Activated naive CD8-positive, alpha-beta T cell treated with anti-CD3 and anti-CD28 coated beads, Interleukin-2, amount 50 U/mL, for 16 hours (primary cell): ENCODE data around the gene LSAMP.

ENCODE experiments used
- DNase-seq: peaks from one replicate; pipeline ENCODE4 v3.0.0-alpha.2; 2020; ENCODE audit warnings: low read depth, low spot score

LSAMP gene

GRCh38 chr3:116020495-116020894 lies 424.8 kb downstream of the LSAMP start:
- no peak for DNase-seq

- DNase-seq = no peak
Measured at GRCh38 chr3:116019254-116019763, 426.0 kb downstream of the LSAMP start.

GRCh38 chr3:116018646-116019045 lies 426.6 kb downstream of the LSAMP start:
- no peak for DNase-seq

GRCh38 chr3:116015931-116016330 lies 429.4 kb downstream of the LSAMP start:
- DNase-seq = no peak

GRCh38 chr3:116007000-116007399 lies 438.3 kb downstream of the LSAMP start:
- no peak for DNase-seq

- DNase-seq = no peak
Measured at GRCh38 chr3:116005404-116005803, 439.9 kb downstream of the LSAMP start.

- no peak for DNase-seq
Measured at GRCh38 chr3:116002235-116002634, 443.1 kb downstream of the LSAMP start.

- DNase-seq = no peak
Measured at GRCh38 chr3:116001151-116001621, 444.1 kb downstream of the LSAMP start.

GRCh38 chr3:116000311-116000710 lies 445.0 kb downstream of the LSAMP start:
- no peak for DNase-seq

- DNase-seq = no peak
Measured at GRCh38 chr3:115999613-116000012, 445.7 kb downstream of the LSAMP start.

- no peak for DNase-seq
Measured at GRCh38 chr3:115999001-115999585, 446.2 kb downstream of the LSAMP start.

- DNase-seq = no peak
Measured at GRCh38 chr3:115996420-115997108, 448.7 kb downstream of the LSAMP start.

- DNase-seq = no peak
Measured at GRCh38 chr3:115990669-115991068, 454.6 kb downstream of the LSAMP start.

GRCh38 chr3:115989684-115990421 lies 455.4 kb downstream of the LSAMP start:
- DNase-seq = no peak

- DNase-seq = no peak
Measured at GRCh38 chr3:115986555-115987207, 458.6 kb downstream of the LSAMP start.

GRCh38 chr3:115982629-115983028 lies 462.7 kb downstream of the LSAMP start:
- no peak for DNase-seq

- no peak for DNase-seq
Measured at GRCh38 chr3:115982108-115982507, 463.2 kb downstream of the LSAMP start.

- DNase-seq = no peak
Measured at GRCh38 chr3:115980709-115981108, 464.6 kb downstream of the LSAMP start.

- no peak for DNase-seq
Measured at GRCh38 chr3:115977866-115978265, 467.4 kb downstream of the LSAMP start.

GRCh38 chr3:115975796-115976195 lies 469.5 kb downstream of the LSAMP start:
- no peak for DNase-seq

GRCh38 chr3:115975353-115975752 lies 469.9 kb downstream of the LSAMP start:
- DNase-seq = no peak

GRCh38 chr3:115974940-115975339 lies 470.3 kb downstream of the LSAMP start:
- no peak for DNase-seq
